WTC11 (cell line): ENCODE data around the gene CDH12. TPM values are rescaled to one million over a fixed set of nuclear protein-coding genes. Genes with fewer than 3 reads are reported as not detected.
A peak's percentile ranks its signal among the peaks of the same experiment; 100 is the strongest.

Experiments used
- ATAC-seq: fragments of 200-7000 bp; cut with Tn5 transposase; 2 replicates; pipeline ENCODE4 v1.10.0; 2021; ENCODE audit warnings: mild to moderate bottlenecking, moderate library complexity
- CTCF ChIA-PET: fragments of 300-600 bp; sonication (Branson Sonifier 250); formaldehyde crosslinking; loops from one replicate; lab custom pipeline; 2021; ENCODE audit warnings: antibody characterized with exemption; lab: Charles Lee
- POLR2A ChIA-PET: fragments of 350-600 bp; sonication (Branson Sonifier 250); formaldehyde crosslinking; loops from one replicate; lab custom pipeline; 2021; ENCODE audit warnings: antibody characterized with exemption; lab: Charles Lee
- DNase-seq: peaks from one replicate; pipeline ENCODE4 v3.0.0; 2021; ENCODE audit warnings: low spot score
- H3K27ac Mint-ChIP-seq: 2 replicates; pipeline ENCODE4 v1.8.0; 2021; ENCODE audit warnings: mixed read lengths
- H3K27me3 Mint-ChIP-seq: 2 replicates; pipeline ENCODE4 v1.8.0; 2021; ENCODE audit warnings: low read depth, mild to moderate bottlenecking, moderate library complexity, mixed read lengths
- H3K36me3 Mint-ChIP-seq: 2 replicates; pipeline ENCODE4 v1.8.0; 2021; ENCODE audit warnings: mixed read lengths
- H3K4me1 Mint-ChIP-seq: 2 replicates; pipeline ENCODE4 v1.8.0; 2022; ENCODE audit warnings: mixed read lengths
- H3K4me3 Mint-ChIP-seq: 2 replicates; pipeline ENCODE4 v1.8.0; 2021; ENCODE audit warnings: mild to moderate bottlenecking, moderate library complexity, mixed read lengths
- H3K9me3 Mint-ChIP-seq: 2 replicates; pipeline ENCODE4 v1.8.0; 2021; ENCODE audit warnings: mixed read lengths
- CREB1 ChIP-seq: sonication (generic); formaldehyde crosslinking; IDR thresholded peaks from 2 replicates; pipeline ENCODE4 v1.8.0; 2023; ENCODE audit warnings: mild to moderate bottlenecking, missing genetic modification reagents
- MXD4 ChIP-seq: fragments of 250-450 bp; sonication (Bioruptor Pico); IDR thresholded peaks from 2 replicates; pipeline ENCODE4 v1.8.0; 2021; ENCODE audit warnings: mild to moderate bottlenecking, moderate library complexity, borderline replicate concordance
- MYBL2 ChIP-seq: sonication (generic); formaldehyde crosslinking; IDR thresholded peaks from 2 replicates; pipeline ENCODE4 v1.8.1; 2023; ENCODE audit warnings: mild to moderate bottlenecking, moderate library complexity, missing genetic modification reagents
- NFATC4 ChIP-seq: fragments of 250-450 bp; sonication (Bioruptor Pico); IDR thresholded peaks from 2 replicates; pipeline ENCODE4 v1.9.0; 2021; ENCODE audit warnings: mild to moderate bottlenecking
- NFYB ChIP-seq: sonication (generic); formaldehyde crosslinking; conservative IDR thresholded peaks from 2 replicates; pipeline ENCODE4 v1.8.0; 2022; ENCODE audit warnings: low read depth, missing genetic modification reagents
- NR1H2 ChIP-seq: sonication (generic); formaldehyde crosslinking; IDR thresholded peaks from 2 replicates; pipeline ENCODE4 v1.9.0; 2021; ENCODE audit warnings: mild to moderate bottlenecking, moderate library complexity, missing genetic modification reagents
- NR2C2 ChIP-seq: sonication (generic); formaldehyde crosslinking; IDR thresholded peaks from 2 replicates; pipeline ENCODE4 v1.8.0; 2022; ENCODE audit warnings: mild to moderate bottlenecking, missing genetic modification reagents
- ZBTB21 ChIP-seq: sonication (generic); formaldehyde crosslinking; IDR thresholded peaks from 2 replicates; pipeline ENCODE4 v1.8.1; 2023; ENCODE audit warnings: mild to moderate bottlenecking, missing genetic modification reagents, borderline replicate concordance
- ZNF219 ChIP-seq: sonication (generic); formaldehyde crosslinking; IDR thresholded peaks from 2 replicates; pipeline ENCODE4 v1.8.0; 2023; ENCODE audit warnings: missing genetic modification reagents, mild to moderate bottlenecking, borderline replicate concordance
- ZNF317 ChIP-seq: sonication (generic); formaldehyde crosslinking; IDR thresholded peaks from 2 replicates; pipeline ENCODE4 v1.8.1; 2023; ENCODE audit warnings: low read depth, mild to moderate bottlenecking, moderate library complexity, missing genetic modification reagents, borderline replicate concordance
- ZNF416 ChIP-seq: fragments of 250-450 bp; sonication (Bioruptor Pico); IDR thresholded peaks from 2 replicates; pipeline ENCODE4 v1.9.0; 2021; ENCODE audit warnings: mild to moderate bottlenecking, inconsistent platforms
- ZNF671 ChIP-seq: fragments of 250-450 bp; sonication (Bioruptor Pico); IDR thresholded peaks from 2 replicates; pipeline ENCODE4 v1.8.0; 2021; ENCODE audit warnings: mild to moderate bottlenecking
- total RNA-seq: library from RNA; stranded (reverse); gene quantifications from 3 replicates; pipeline ENCODE4 v1.2.3, GENCODE V29; 2021
- TF ChIP-seq, protein P1 (sequence below): fragments of 200-600 bp; IDR thresholded peaks from 2 replicates; pipeline ENCODE4 v1.8.0; 2022; ENCODE audit warnings: antibody characterized with exemption
- TF ChIP-seq, protein P2 (sequence below): fragments of 250-450 bp; sonication (Bioruptor Pico); IDR thresholded peaks from 2 replicates; pipeline ENCODE4 v1.8.0; 2021; ENCODE audit warnings: mild to moderate bottlenecking
- TF ChIP-seq, protein P3 (sequence below): fragments of 250-450 bp; sonication (Bioruptor Pico); IDR thresholded peaks from 2 replicates; pipeline ENCODE4 v2.1.2; 2022; ENCODE audit warnings: mild to moderate bottlenecking, moderate library complexity
- TF ChIP-seq, protein P4 (sequence below): sonication (generic); formaldehyde crosslinking; IDR thresholded peaks from 2 replicates; pipeline ENCODE4 v1.8.1; 2022; ENCODE audit warnings: missing genetic modification reagents, borderline replicate concordance
- TF ChIP-seq, protein P5 (sequence below): sonication (generic); formaldehyde crosslinking; IDR thresholded peaks from 2 replicates; pipeline ENCODE4 v1.8.0; 2022; ENCODE audit warnings: mild to moderate bottlenecking, missing genetic modification reagents
- TF ChIP-seq, protein P6 (sequence below): sonication (generic); formaldehyde crosslinking; IDR thresholded peaks from 2 replicates; pipeline ENCODE4 v1.8.0; 2022; ENCODE audit warnings: mild to moderate bottlenecking, missing genetic modification reagents
- TF ChIP-seq, protein P7 (sequence below): fragments of 250-450 bp; sonication (Bioruptor Pico); IDR thresholded peaks from 2 replicates; pipeline ENCODE4 v1.9.0; 2021; ENCODE audit warnings: mild to moderate bottlenecking

The CDH12 gene
- total RNA-seq, 1 experiment from 2014 or later, result not detected

DNA sequence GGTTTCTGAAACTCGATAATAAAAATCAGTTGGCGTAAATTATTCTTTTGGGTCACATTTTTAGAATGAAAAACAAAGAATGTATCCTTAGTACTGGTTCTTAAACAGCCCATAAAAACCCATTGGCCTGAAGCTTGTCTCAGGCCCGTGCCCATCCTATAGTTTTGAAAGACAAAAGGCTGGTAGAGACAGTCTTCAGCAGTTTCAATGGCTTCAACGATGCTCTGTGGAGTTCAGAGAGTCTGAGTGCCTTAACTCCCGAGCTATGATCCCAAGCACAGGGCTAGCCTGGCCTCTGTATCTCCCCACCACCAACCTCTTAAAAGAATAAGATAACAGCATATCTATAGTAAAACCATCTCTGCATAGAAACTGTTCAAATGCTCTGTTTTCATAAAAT lies 595.0 kb downstream of the CDH12 start:
- no peak overlapping the region for H3K4me3 Mint-ChIP-seq
- CTCF ChIA-PET, result no interaction called here
- no peaks in the 10 kb centered on the region for H3K36me3 Mint-ChIP-seq
- TF ChIP-seq, protein P1, sequence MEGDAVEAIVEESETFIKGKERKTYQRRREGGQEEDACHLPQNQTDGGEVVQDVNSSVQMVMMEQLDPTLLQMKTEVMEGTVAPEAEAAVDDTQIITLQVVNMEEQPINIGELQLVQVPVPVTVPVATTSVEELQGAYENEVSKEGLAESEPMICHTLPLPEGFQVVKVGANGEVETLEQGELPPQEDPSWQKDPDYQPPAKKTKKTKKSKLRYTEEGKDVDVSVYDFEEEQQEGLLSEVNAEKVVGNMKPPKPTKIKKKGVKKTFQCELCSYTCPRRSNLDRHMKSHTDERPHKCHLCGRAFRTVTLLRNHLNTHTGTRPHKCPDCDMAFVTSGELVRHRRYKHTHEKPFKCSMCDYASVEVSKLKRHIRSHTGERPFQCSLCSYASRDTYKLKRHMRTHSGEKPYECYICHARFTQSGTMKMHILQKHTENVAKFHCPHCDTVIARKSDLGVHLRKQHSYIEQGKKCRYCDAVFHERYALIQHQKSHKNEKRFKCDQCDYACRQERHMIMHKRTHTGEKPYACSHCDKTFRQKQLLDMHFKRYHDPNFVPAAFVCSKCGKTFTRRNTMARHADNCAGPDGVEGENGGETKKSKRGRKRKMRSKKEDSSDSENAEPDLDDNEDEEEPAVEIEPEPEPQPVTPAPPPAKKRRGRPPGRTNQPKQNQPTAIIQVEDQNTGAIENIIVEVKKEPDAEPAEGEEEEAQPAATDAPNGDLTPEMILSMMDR, result no peak
- TF ChIP-seq NR1H2 (CRISPR knock-in tag) (no peak), NR2C2 (no peak), MYBL2 (CRISPR knock-in tag) (no peak), ZBTB21 (CRISPR knock-in tag) (no peak), ZNF671 (CRISPR knock-in tag) (no peak), ZNF317 (CRISPR knock-in tag) (no peak), ZNF219 (no peak), NFATC4 (CRISPR knock-in tag) (no peak), MXD4 (CRISPR knock-in tag) (no peak), CREB1 (CRISPR knock-in tag) (no peak), NFYB (no peak), ZNF416 (CRISPR knock-in tag) (no peak)
- TF ChIP-seq, protein P2, sequence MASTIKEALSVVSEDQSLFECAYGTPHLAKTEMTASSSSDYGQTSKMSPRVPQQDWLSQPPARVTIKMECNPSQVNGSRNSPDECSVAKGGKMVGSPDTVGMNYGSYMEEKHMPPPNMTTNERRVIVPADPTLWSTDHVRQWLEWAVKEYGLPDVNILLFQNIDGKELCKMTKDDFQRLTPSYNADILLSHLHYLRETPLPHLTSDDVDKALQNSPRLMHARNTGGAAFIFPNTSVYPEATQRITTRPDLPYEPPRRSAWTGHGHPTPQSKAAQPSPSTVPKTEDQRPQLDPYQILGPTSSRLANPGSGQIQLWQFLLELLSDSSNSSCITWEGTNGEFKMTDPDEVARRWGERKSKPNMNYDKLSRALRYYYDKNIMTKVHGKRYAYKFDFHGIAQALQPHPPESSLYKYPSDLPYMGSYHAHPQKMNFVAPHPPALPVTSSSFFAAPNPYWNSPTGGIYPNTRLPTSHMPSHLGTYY (CRISPR knock-in tag), result no peak
- TF ChIP-seq, protein P3, sequence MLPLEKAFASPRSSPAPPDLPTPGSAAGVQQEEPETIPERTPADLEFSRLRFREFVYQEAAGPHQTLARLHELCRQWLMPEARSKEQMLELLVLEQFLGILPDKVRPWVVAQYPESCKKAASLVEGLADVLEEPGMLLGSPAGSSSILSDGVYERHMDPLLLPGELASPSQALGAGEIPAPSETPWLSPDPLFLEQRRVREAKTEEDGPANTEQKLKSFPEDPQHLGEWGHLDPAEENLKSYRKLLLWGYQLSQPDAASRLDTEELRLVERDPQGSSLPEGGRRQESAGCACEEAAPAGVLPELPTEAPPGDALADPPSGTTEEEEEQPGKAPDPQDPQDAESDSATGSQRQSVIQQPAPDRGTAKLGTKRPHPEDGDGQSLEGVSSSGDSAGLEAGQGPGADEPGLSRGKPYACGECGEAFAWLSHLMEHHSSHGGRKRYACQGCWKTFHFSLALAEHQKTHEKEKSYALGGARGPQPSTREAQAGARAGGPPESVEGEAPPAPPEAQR (CRISPR knock-in tag), result no peak
- TF ChIP-seq, protein P4, sequence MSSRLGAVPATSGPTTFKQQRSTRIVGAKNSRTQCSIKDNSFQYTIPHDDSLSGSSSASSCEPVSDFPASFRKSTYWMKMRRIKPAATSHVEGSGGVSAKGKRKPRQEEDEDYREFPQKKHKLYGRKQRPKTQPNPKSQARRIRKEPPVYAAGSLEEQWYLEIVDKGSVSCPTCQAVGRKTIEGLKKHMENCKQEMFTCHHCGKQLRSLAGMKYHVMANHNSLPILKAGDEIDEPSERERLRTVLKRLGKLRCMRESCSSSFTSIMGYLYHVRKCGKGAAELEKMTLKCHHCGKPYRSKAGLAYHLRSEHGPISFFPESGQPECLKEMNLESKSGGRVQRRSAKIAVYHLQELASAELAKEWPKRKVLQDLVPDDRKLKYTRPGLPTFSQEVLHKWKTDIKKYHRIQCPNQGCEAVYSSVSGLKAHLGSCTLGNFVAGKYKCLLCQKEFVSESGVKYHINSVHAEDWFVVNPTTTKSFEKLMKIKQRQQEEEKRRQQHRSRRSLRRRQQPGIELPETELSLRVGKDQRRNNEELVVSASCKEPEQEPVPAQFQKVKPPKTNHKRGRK (CRISPR knock-in tag), result no peak
- TF ChIP-seq, protein P5, sequence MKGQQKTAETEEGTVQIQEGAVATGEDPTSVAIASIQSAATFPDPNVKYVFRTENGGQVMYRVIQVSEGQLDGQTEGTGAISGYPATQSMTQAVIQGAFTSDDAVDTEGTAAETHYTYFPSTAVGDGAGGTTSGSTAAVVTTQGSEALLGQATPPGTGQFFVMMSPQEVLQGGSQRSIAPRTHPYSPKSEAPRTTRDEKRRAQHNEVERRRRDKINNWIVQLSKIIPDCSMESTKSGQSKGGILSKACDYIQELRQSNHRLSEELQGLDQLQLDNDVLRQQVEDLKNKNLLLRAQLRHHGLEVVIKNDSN (CRISPR knock-in tag), result no peak
- TF ChIP-seq, protein P6, sequence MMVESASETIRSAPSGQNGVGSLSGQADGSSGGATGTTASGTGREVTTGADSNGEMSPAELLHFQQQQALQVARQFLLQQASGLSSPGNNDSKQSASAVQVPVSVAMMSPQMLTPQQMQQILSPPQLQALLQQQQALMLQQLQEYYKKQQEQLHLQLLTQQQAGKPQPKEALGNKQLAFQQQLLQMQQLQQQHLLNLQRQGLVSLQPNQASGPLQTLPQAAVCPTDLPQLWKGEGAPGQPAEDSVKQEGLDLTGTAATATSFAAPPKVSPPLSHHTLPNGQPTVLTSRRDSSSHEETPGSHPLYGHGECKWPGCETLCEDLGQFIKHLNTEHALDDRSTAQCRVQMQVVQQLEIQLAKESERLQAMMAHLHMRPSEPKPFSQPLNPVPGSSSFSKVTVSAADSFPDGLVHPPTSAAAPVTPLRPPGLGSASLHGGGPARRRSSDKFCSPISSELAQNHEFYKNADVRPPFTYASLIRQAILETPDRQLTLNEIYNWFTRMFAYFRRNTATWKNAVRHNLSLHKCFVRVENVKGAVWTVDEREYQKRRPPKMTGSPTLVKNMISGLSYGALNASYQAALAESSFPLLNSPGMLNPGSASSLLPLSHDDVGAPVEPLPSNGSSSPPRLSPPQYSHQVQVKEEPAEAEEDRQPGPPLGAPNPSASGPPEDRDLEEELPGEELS (CRISPR knock-in tag), result no peak
- TF ChIP-seq, protein P7, sequence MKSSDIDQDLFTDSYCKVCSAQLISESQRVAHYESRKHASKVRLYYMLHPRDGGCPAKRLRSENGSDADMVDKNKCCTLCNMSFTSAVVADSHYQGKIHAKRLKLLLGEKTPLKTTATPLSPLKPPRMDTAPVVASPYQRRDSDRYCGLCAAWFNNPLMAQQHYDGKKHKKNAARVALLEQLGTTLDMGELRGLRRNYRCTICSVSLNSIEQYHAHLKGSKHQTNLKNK, result no peak
- H3K4me1 Mint-ChIP-seq, result peaks cover 4% of the 10 kb centered on the region; the same call in 1 of the 2 replicates
- no peaks in the 10 kb centered on the region for H3K27me3 Mint-ChIP-seq
- peak; percentile 88 for ATAC-seq
- POLR2A ChIA-PET, result interaction anchor here (1.2 kb wide), 1 partner anchor 9 kb away, joined by 3 read pairs; no protein-coding TSS in a partner anchor
- DNase-seq, result no peak
- peaks cover 2% of the 10 kb centered on the region; the same call in 1 of the 2 replicates for H3K9me3 Mint-ChIP-seq
- no peak overlapping the region for H3K27ac Mint-ChIP-seq
